PFSK-1 (cell line): ENCODE results near the gene CEP19.

Source experiments
- FOXP2 ChIP-seq: optimal IDR thresholded peaks from 2 replicates; pipeline ENCODE3; 2011; ENCODE audit warnings: borderline replicate concordance, control low read depth, inconsistent platforms; ENCODE audit not compliant: insufficient read depth; ENCODE audit errors: extremely low read length, extremely low read depth
- POLR2AphosphoS5 ChIP-seq: IDR thresholded peaks from 2 replicates; pipeline ENCODE4 v1.6.1; 2012; ENCODE audit warnings: low read depth, mild to moderate bottlenecking, control low read depth, low read length, moderate library complexity
- REST ChIP-seq, 2 experiments: IDR thresholded peaks; 2 replicates each; pipeline versions ENCODE4 v1.6.1 to v1.8.0; 2011 to 2012; ENCODE audit warnings: low read depth in 2 of 2, low read length in 2 of 2, control low read depth in 1 of 2, inconsistent platforms in 1 of 2, mild to moderate bottlenecking in 1 of 2, moderate library complexity in 1 of 2; ENCODE audit not compliant: insufficient read depth in 1 of 2
- SIN3A ChIP-seq: IDR thresholded peaks from 2 replicates; pipeline ENCODE4 v1.6.1; 2012; ENCODE audit warnings: mild to moderate bottlenecking, low read length, moderate library complexity, borderline replicate concordance; ENCODE audit not compliant: insufficient read depth
- TAF1 ChIP-seq: IDR thresholded peaks from 2 replicates; pipeline ENCODE4 v1.6.1; 2012; ENCODE audit warnings: low read length, control low read depth, borderline replicate concordance; ENCODE audit not compliant: insufficient read depth

CEP19 gene

GRCh38 chr3:196712514-196713413 lies 714 bp upstream of the CEP19 start:
- no peak for TF ChIP-seq SIN3A
- TF ChIP-seq FOXP2: no peak
- TF ChIP-seq TAF1: no peak
- TF ChIP-seq POLR2AphosphoS5: no peak
- no peak for TF ChIP-seq REST (IDR thresholded peaks at IDR 0.05; ENCODE audit: insufficient read depth in 1 of 2, low read depth in 2 of 2, low read length in 2 of 2)

- no peak for TF ChIP-seq POLR2AphosphoS5
- TF ChIP-seq SIN3A: no peak
- TF ChIP-seq FOXP2: no peak
- no peak for TF ChIP-seq REST (IDR thresholded peaks at IDR 0.05; ENCODE audit: insufficient read depth in 1 of 2, low read depth in 2 of 2, low read length in 2 of 2)
- TF ChIP-seq TAF1: no peak
Measured at GRCh38 chr3:196708467-196708866, 3.6 kb downstream of the CEP19 start.

GRCh38 chr3:196707566-196707965 lies 4.5 kb downstream of the CEP19 start:
- TF ChIP-seq TAF1 (no peak), REST (IDR thresholded peaks at IDR 0.05; ENCODE audit: insufficient read depth in 1 of 2, low read depth in 2 of 2, low read length in 2 of 2) (no peak), SIN3A (no peak)

DNA sequence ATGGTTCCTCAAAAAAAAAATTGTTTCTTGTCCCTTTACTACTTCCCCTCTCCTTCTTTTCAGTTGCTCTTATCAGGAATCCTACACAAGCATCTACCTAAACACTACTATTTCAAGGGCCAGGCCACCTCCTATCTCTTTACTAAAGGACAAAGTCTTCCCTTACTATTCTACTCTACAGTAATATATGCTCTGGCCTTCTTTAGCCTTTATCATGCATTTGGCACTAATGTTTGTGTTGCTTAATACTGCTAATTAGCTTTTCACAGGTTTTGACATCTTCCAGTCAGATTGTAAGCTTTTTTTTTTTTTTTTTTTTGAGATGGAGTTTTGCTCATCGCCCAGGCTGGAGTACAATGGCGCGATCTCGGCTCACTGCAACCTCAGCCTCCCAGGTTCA lies 5.3 kb downstream of the CEP19 start:
- TF ChIP-seq TAF1 (no peak), SIN3A (no peak), REST (IDR thresholded peaks at IDR 0.05; ENCODE audit: insufficient read depth in 1 of 2, low read depth in 2 of 2, low read length in 2 of 2) (no peak), FOXP2 (no peak), POLR2AphosphoS5 (no peak)

GRCh38 chr3:196706327-196706726 lies 5.7 kb downstream of the CEP19 start:
- no peak for TF ChIP-seq POLR2AphosphoS5
- no peak for TF ChIP-seq SIN3A
- TF ChIP-seq FOXP2: no peak
- TF ChIP-seq TAF1: no peak
- TF ChIP-seq REST (IDR thresholded peaks at IDR 0.05; ENCODE audit: insufficient read depth in 1 of 2, low read depth in 2 of 2, low read length in 2 of 2): no peak
